ENCODE results near the gene CFH. TPM values are rescaled to one million over a fixed set of nuclear protein-coding genes. Genes with fewer than 3 reads are reported as not detected.

The CFH gene
- total RNA-seq, 4 donors from 2014 or later = 9.2 to 90.6 (median 43.8) TPM

DNA sequence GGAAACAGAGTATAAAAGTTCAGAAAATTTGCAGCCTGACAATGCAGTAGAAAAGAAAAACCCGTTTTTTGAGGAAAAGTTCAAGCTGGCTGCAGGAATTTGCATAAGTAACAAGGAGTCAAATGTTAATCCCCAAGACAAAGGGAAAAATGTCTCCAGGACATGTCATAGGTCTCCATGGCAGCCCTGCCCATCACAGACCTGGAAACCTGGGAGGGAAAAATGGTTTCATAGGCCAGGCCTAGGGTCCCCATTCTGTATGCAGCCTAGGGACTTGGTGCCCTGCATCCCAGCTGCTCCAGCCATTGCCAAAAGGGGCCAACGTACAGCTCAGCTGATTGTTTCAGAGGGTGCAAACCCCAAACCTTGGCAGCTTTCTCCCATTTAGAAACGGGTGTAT lies 40.0 kb upstream of the CFH start:
- Histone ChIP-seq H3K4me3 (no peak overlapping the region), H3K27me3 (no peaks in the 10 kb centered on the region), H3K9me3 (no peaks in the 10 kb centered on the region), H3K36me3 (no peaks in the 10 kb centered on the region), H3K4me1 (peaks cover 5 to 18% (median 6%) of the 10 kb centered on the region in 3 donors), H3K27ac (no peak overlapping the region)
- 55% methylated on average over 2 to 3 of the region's 3 CpGs for WGBS, 2 donors
- TF ChIP-seq, protein P1, sequence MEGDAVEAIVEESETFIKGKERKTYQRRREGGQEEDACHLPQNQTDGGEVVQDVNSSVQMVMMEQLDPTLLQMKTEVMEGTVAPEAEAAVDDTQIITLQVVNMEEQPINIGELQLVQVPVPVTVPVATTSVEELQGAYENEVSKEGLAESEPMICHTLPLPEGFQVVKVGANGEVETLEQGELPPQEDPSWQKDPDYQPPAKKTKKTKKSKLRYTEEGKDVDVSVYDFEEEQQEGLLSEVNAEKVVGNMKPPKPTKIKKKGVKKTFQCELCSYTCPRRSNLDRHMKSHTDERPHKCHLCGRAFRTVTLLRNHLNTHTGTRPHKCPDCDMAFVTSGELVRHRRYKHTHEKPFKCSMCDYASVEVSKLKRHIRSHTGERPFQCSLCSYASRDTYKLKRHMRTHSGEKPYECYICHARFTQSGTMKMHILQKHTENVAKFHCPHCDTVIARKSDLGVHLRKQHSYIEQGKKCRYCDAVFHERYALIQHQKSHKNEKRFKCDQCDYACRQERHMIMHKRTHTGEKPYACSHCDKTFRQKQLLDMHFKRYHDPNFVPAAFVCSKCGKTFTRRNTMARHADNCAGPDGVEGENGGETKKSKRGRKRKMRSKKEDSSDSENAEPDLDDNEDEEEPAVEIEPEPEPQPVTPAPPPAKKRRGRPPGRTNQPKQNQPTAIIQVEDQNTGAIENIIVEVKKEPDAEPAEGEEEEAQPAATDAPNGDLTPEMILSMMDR (IDR thresholded peaks at IDR 0.05) = no peak
- TF ChIP-seq POLR2A (IDR thresholded peaks at IDR 0.05) = no peak
- intact Hi-C loops (cut with DNase I) = no loop called here
- no peak for DNase-seq

DNA sequence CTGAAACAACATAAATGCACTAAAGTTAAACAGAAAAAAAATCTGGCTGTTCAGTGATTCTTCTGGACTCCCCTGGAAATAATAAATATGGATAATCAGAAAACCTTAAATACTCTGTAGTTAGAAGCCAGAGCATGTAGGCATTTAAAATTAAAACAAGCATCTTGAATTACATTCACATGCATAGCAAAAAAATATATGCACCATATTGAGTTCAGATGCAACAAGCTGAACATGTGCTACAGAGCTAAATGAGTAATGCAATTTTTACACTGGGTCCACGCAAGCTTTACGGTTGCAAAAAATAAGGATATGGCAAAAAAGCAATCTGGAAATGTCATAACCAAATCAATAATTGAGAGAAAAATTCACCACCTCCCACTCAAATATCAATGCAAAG lies 32.1 kb upstream of the CFH start:
- DNase-seq = no peak
- H3K36me3 ChIP-seq = no peaks in the 10 kb centered on the region
- no peak for TF ChIP-seq POLR2A (IDR thresholded peaks at IDR 0.05)
- TF ChIP-seq, protein P1 (IDR thresholded peaks at IDR 0.05) = no peak
- intact Hi-C loops (cut with DNase I) = no loop called here
- H3K27me3 ChIP-seq = no peaks in the 10 kb centered on the region
- H3K27ac ChIP-seq = no peak overlapping the region
- WGBS, 2 donors = 96 to 100% methylated on average over 2 of the region's 2 CpGs
- no peaks in the 10 kb centered on the region for H3K4me1 ChIP-seq
- no peak overlapping the region for H3K4me3 ChIP-seq
- H3K9me3 ChIP-seq = no peaks in the 10 kb centered on the region

- no peak overlapping the region for H3K4me3 ChIP-seq
- H3K36me3 ChIP-seq = no peaks in the 10 kb centered on the region
- intact Hi-C loops (cut with DNase I) = no loop called here
- DNase-seq = no peak
- TF ChIP-seq POLR2A (IDR thresholded peaks at IDR 0.05) = no peak
- TF ChIP-seq, protein P1 (IDR thresholded peaks at IDR 0.05) = no peak
- no peaks in the 10 kb centered on the region for H3K9me3 ChIP-seq
- H3K27ac ChIP-seq = no peak overlapping the region
- WGBS, 2 donors = 73 to 76% methylated on average over 1 of the region's 1 CpG
- H3K4me1 ChIP-seq = no peaks in the 10 kb centered on the region
- no peaks in the 10 kb centered on the region for H3K27me3 ChIP-seq
Observed at GRCh38 chr1:196623079-196623478, 28.8 kb upstream of the CFH start.

- 92 to 94% methylated on average over 3 of the region's 3 CpGs for WGBS, 2 donors
- intact Hi-C loops (cut with DNase I) = no loop called here
- TF ChIP-seq, protein P1 (IDR thresholded peaks at IDR 0.05) = no peak
- no peak for TF ChIP-seq POLR2A (IDR thresholded peaks at IDR 0.05)
- Histone ChIP-seq H3K9me3 (peaks cover 0 to 8% (median 8%) of the 10 kb centered on the region in 3 donors), H3K27ac (no peak overlapping the region), H3K4me1 (no peaks in the 10 kb centered on the region), H3K36me3 (no peaks in the 10 kb centered on the region), H3K27me3 (no peaks in the 10 kb centered on the region), H3K4me3 (no peak overlapping the region)
- no peak for DNase-seq
Observed at GRCh38 chr1:196628838-196629237, 23.0 kb upstream of the CFH start.

GRCh38 chr1:196637606-196638005 lies 14.2 kb upstream of the CFH start:
- Histone ChIP-seq H3K4me1 (no peaks in the 10 kb centered on the region), H3K9me3 (no peaks in the 10 kb centered on the region), H3K27ac (no peak overlapping the region), H3K36me3 (no peaks in the 10 kb centered on the region), H3K4me3 (no peak overlapping the region), H3K27me3 (no peaks in the 10 kb centered on the region)
- intact Hi-C loops (cut with DNase I) = no loop called here
- WGBS, 2 donors = 93 to 96% methylated on average over 6 of the region's 6 CpGs
- no peak for DNase-seq
- no peak for TF ChIP-seq POLR2A (IDR thresholded peaks at IDR 0.05)
- TF ChIP-seq, protein P1 (IDR thresholded peaks at IDR 0.05) = no peak

Measured in esophagus squamous epithelium (tissue), 5 donors.